GM12878 (cell line): Measurements from ENCODE around the gene CDK17. TPM values are rescaled to one million over a fixed set of nuclear protein-coding genes. Genes with fewer than 3 reads are reported as not detected.

Source experiments
- ATAC-seq: fragments of 200-7000 bp; cut with Tn5 transposase; 3 replicates; pipeline ENCODE4 v1.9.1; 2020; ENCODE audit warnings: mild to moderate bottlenecking, moderate library complexity
- BruUV-seq: library from RNA; stranded (reverse); fragments of 400-500 nt; replicated peaks from 2 replicates; lab custom pipeline; 2021; lab: Mats Ljungman, UMichigan
- CTCF ChIA-PET: fragments of 300-600 bp; sonication (Branson Sonifier 250); formaldehyde crosslinking; extraction: SDS; loops from one replicate; lab custom pipeline; 2021; ENCODE audit warnings: inconsistent platforms; lab: Yijun Ruan, JAX
- POLR2A ChIA-PET: fragments of 350-600 bp; formaldehyde crosslinking; extraction: SDS; loops from one replicate; lab custom pipeline; 2021; ENCODE audit warnings: inconsistent platforms; lab: Charles Lee
- RAD21 ChIA-PET: fragments of 300-600 bp; sonication (Branson Sonifier 250); formaldehyde crosslinking; loops from one replicate; lab custom pipeline; 2023; ENCODE audit warnings: antibody characterized with exemption; ENCODE audit not compliant: unreplicated experiment; lab: Charles Lee
- SMC1A ChIA-PET: fragments of 300-600 bp; sonication (Branson Sonifier 250); formaldehyde crosslinking; loops from one replicate; lab custom pipeline; 2023; ENCODE audit not compliant: unreplicated experiment, uncharacterized antibody; lab: Charles Lee
- DNase-seq: peaks from one replicate; pipeline ENCODE4 v3.0.0-alpha.2; 2011; ENCODE audit warnings: low read depth, low spot score
- FAIRE-seq: peaks from 3 replicates; lab custom pipeline; 2011; peaks lifted over from hg19 to GRCh38; lab: Jason Lieb, UNC
- H2AFZ ChIP-seq: 2 replicates; pipeline ENCODE4 v1.6.0; 2011; ENCODE audit warnings: low read depth, low read length, control low read depth; ENCODE audit not compliant: control insufficient read depth
- H3K27ac ChIP-seq: 2 replicates; pipeline ENCODE4 v1.5.1; 2011; ENCODE audit warnings: control low read depth; ENCODE audit not compliant: control insufficient read depth, insufficient read depth
- H3K27me3 ChIP-seq, 2 experiments: replicated peaks in 1 of 2; 2 replicates each; pipeline versions ENCODE4 v1.6.0 to v1.6.1; 2011; ENCODE audit warnings: low read length in 1 of 2; ENCODE audit not compliant: control insufficient read depth in 2 of 2, insufficient read depth in 2 of 2
- H3K36me3 ChIP-seq, 2 experiments: 2 replicates each; pipeline ENCODE4 v1.5.1; 2011; ENCODE audit warnings: low read length in 1 of 2; ENCODE audit not compliant: control insufficient read depth in 2 of 2, insufficient read depth in 2 of 2
- H3K4me1 ChIP-seq: 2 replicates; pipeline ENCODE4 v1.6.1; 2011; ENCODE audit warnings: mild to moderate bottlenecking, low read length, moderate library complexity, mixed read lengths; ENCODE audit not compliant: control insufficient read depth, insufficient read depth
- H3K4me2 ChIP-seq: 2 replicates; pipeline ENCODE4 v1.6.0; 2011; ENCODE audit warnings: control low read depth; ENCODE audit not compliant: control insufficient read depth, insufficient read depth
- H3K4me3 ChIP-seq: fragments of 200-600 bp; sonication (generic); 2 replicates; pipeline ENCODE4 v1.5.1; 2016
- H3K79me2 ChIP-seq: 2 replicates; pipeline ENCODE4 v1.6.0; 2011; ENCODE audit warnings: low read length; ENCODE audit not compliant: control insufficient read depth, insufficient read depth
- H3K9ac ChIP-seq: 2 replicates; pipeline ENCODE4 v1.8.0; 2011; ENCODE audit warnings: low read length, control low read depth, mixed read lengths; ENCODE audit not compliant: control insufficient read depth, insufficient read depth
- H3K9me3 ChIP-seq: replicated peaks from 3 replicates; pipeline ENCODE4 v1.5.1; 2011; ENCODE audit warnings: mild to moderate bottlenecking, low read length; ENCODE audit not compliant: control insufficient read depth, insufficient read depth
- H4K20me1 ChIP-seq: 2 replicates; pipeline ENCODE4 v1.6.0; 2011; ENCODE audit not compliant: control insufficient read depth, insufficient read depth
- EED ChIP-seq: sonication (generic); IDR thresholded peaks from 2 replicates; pipeline ENCODE4 v1.6.1; 2016; ENCODE audit warnings: antibody characterized with exemption, low read depth
- IKZF2 ChIP-seq, 2 experiments: fragments of 450-650 bp; IDR thresholded peaks; 2 replicates each; pipeline ENCODE4 v1.6.1; 2017; ENCODE audit warnings: mild to moderate bottlenecking in 2 of 2, moderate library complexity in 2 of 2
- SKIL ChIP-seq: fragments of 450-650 bp; IDR thresholded peaks from 2 replicates; pipeline ENCODE4 v1.6.1; 2017; ENCODE audit warnings: mild to moderate bottlenecking, low read depth, inconsistent platforms; ENCODE audit not compliant: poor library complexity, severe bottlenecking
- TCF7 ChIP-seq: IDR thresholded peaks from 2 replicates; pipeline ENCODE4 v1.6.1; 2014; ENCODE audit warnings: antibody characterized with exemption, borderline replicate concordance
- ZNF622 ChIP-seq: fragments of 450-650 bp; IDR thresholded peaks from 2 replicates; pipeline ENCODE4 v1.6.1; 2017; ENCODE audit warnings: mild to moderate bottlenecking, inconsistent platforms
- WGBS: methylation state at CpG from one replicate; pipeline ENCODE4 v1.1.6; 2016; ENCODE audit warnings: low lambda C conversion rate; ENCODE audit not compliant: insufficient replicate concordance, insufficient coverage; ENCODE audit errors: missing lambda C conversion rate; 5-methylcytosine and 5-hydroxymethylcytosine counted together
- in situ Hi-C: fragments of 300-500 bp; cut with MboI; formaldehyde crosslinking; loops from 9 replicates; pipeline ENCODE4 v1.14.3; 2018; ENCODE audit warnings: mixed read lengths
- intact Hi-C: fragments of 100-400 bp; cut with micrococcal nuclease; formaldehyde crosslinking; loops from one replicate; pipeline ENCODE4 v1.14.2; 2022; ENCODE audit not compliant: unreplicated experiment
- polyA plus RNA-seq, 11 experiments: library from polyadenylated mRNA; depleted of rRNA in 4 of 11; unstranded in 6 of 11; stranded (reverse) in 5 of 11; fragments of >200 nt; fragmentation: Nextera tagmentation in 4 of 11; fragmentation: Illumina TruSeq in 1 of 11; extraction: Ambion mirVana in 4 of 11; extraction: Trizol in 1 of 11; gene quantifications; 1 replicate in 1 of 11; 2 replicates in 10 of 11; pipeline versions ENCODE4 v1.2.1 to v1.2.3, GENCODE V29; 2011 to 2016; ENCODE audit warnings: inconsistent platforms in 2 of 11, missing spikeins in 2 of 11, low read depth in 1 of 11
- total RNA-seq, 4 experiments: library from RNA; depleted of rRNA in 3 of 4; stranded (reverse); fragments of >200 nt in 3 of 4; fragmentation: Illumina TruSeq in 1 of 4; extraction: Trizol in 1 of 4; gene quantifications; 2 replicates each; pipeline versions ENCODE4 v1.2.1 to v1.2.3, GENCODE V29; 2013 to 2021
- TF ChIP-seq, protein P1 (sequence below): IDR thresholded peaks from 2 replicates; pipeline ENCODE4 v1.6.1; 2011; ENCODE audit warnings: low read depth, low read length, improper control_type of control experiment, borderline replicate concordance
- TF ChIP-seq, protein P2 (sequence below): fragments of 150-350 bp; IDR thresholded peaks from 2 replicates; pipeline ENCODE4 v1.6.1; 2016; ENCODE audit warnings: low read depth, low read length

CDK17 gene
- total and polyA plus RNA-seq, 10 of the 15 experiments (the other 5 are each of a cell fraction or from before 2014, with no cell fraction given) = 5.6 to 45.6 (median 18.3) TPM

DNA sequence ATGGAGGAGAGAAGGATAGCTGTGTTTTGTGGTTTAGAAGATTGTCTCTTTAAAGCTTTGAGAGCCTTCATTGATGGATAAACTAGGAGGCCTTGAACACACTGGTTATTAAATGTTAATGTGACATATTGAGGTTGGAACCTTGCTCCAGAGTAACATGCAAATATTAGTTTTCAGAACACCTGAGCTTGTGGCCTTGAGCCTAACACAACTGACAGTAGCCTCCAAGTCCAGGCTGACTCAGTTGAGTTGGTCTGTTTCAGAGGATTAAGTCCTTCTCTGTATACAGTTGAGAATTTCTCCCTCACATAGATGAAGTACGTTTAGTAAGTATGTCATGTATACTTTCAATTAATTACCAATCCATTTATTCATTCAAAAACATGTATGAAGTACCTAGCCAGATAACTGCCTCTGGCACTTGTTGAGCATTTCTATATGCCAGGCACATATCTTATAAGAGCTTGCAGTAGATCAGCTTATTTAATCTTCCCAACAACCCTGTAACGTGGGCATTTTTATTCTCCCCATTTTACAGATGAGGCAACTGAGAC lies 142.6 kb downstream of the CDK17 start:
- H2AFZ ChIP-seq = no peak overlapping the region
- ChIA-PET RAD21 (no interaction called here), POLR2A (interaction anchor here (1.1 kb wide), 1 partner anchor 9 kb away, joined by 3 read pairs; no protein-coding TSS in a partner anchor)
- no peaks in the 10 kb centered on the region for H4K20me1 ChIP-seq
- ATAC-seq (no peak), DNase-seq (no peak)
- H3K9ac ChIP-seq = no peak overlapping the region
- in situ Hi-C loops = no loop called here
- TF ChIP-seq SKIL (no peak), IKZF2 (IDR thresholded peaks at IDR 0.05) (no peak), EED (no peak), TCF7 (no peak), ZNF622 (no peak)
- TF ChIP-seq, protein P1, sequence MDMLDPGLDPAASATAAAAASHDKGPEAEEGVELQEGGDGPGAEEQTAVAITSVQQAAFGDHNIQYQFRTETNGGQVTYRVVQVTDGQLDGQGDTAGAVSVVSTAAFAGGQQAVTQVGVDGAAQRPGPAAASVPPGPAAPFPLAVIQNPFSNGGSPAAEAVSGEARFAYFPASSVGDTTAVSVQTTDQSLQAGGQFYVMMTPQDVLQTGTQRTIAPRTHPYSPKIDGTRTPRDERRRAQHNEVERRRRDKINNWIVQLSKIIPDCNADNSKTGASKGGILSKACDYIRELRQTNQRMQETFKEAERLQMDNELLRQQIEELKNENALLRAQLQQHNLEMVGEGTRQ = no peak
- TF ChIP-seq, protein P2, sequence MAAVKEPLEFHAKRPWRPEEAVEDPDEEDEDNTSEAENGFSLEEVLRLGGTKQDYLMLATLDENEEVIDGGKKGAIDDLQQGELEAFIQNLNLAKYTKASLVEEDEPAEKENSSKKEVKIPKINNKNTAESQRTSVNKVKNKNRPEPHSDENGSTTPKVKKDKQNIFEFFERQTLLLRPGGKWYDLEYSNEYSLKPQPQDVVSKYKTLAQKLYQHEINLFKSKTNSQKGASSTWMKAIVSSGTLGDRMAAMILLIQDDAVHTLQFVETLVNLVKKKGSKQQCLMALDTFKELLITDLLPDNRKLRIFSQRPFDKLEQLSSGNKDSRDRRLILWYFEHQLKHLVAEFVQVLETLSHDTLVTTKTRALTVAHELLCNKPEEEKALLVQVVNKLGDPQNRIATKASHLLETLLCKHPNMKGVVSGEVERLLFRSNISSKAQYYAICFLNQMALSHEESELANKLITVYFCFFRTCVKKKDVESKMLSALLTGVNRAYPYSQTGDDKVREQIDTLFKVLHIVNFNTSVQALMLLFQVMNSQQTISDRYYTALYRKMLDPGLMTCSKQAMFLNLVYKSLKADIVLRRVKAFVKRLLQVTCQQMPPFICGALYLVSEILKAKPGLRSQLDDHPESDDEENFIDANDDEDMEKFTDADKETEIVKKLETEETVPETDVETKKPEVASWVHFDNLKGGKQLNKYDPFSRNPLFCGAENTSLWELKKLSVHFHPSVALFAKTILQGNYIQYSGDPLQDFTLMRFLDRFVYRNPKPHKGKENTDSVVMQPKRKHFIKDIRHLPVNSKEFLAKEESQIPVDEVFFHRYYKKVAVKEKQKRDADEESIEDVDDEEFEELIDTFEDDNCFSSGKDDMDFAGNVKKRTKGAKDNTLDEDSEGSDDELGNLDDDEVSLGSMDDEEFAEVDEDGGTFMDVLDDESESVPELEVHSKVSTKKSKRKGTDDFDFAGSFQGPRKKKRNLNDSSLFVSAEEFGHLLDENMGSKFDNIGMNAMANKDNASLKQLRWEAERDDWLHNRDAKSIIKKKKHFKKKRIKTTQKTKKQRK = no peak
- TF ChIP-seq, all 136 proteins: peak for 0
- H3K4me2 ChIP-seq = no peak overlapping the region
- WGBS = 79% methylated on average over 2 of the region's 2 CpGs
- intact Hi-C loops = no loop called here
- H3K36me3 ChIP-seq = peaks cover 2 to 9% of the 10 kb centered on the region in 2 experiments; a peak in 3 of 4 replicates
- no peak for FAIRE-seq
- H3K79me2 ChIP-seq = no peaks in the 10 kb centered on the region
- H3K4me1 ChIP-seq = no peaks in the 10 kb centered on the region
- BruUV-seq = no TSS peak
- no peak overlapping the region for H3K27ac ChIP-seq
- no peaks in the 10 kb centered on the region for H3K9me3 ChIP-seq
- ChIA-PET SMC1A (interaction anchor here (0.7 to 2.2 kb wide), 3 partner anchors 11 to 34 kb away, joined by 3 to 10 read pairs (median 3); no protein-coding TSS in a partner anchor), CTCF (interaction anchor here (0.8 to 1.4 kb wide), 3 partner anchors 9 to 142 kb away, joined by 3 to 4 read pairs (median 3); partner anchors contain the start of gene CDK17)
- no peak overlapping the region for H3K4me3 ChIP-seq
- H3K27me3 ChIP-seq = no peaks in the 10 kb centered on the region
